Smooth muscle cell (in vitro differentiated cells): ENCODE measurements around the gene PLA2G4D. TPM values are rescaled to one million over a fixed set of nuclear protein-coding genes. Genes with fewer than 3 reads are reported as not detected.

Experiments used
- DNase-seq: peaks from one replicate; lab custom pipeline; 2025; ENCODE audit not compliant: unreplicated experiment; lab: John Stamatoyannopoulos, UW
- H2AFZ ChIP-seq: fragments of 200-600 bp; sonication (generic); 2 replicates; pipeline ENCODE4 v1.6.0; 2016; ENCODE audit warnings: antibody characterized with exemption, low read depth, mild to moderate bottlenecking
- H3F3A ChIP-seq: fragments of 200-600 bp; sonication (generic); 2 replicates; pipeline ENCODE4 v1.6.0; 2017; ENCODE audit warnings: antibody characterized with exemption, low read depth
- H3K27ac ChIP-seq: fragments of 200-600 bp; sonication (generic); 2 replicates; pipeline ENCODE4 v1.5.1; 2016; ENCODE audit warnings: low read depth, mild to moderate bottlenecking
- H3K27me3 ChIP-seq: fragments of 200-600 bp; sonication (generic); 2 replicates; pipeline ENCODE4 v1.6.1; 2016; ENCODE audit warnings: low read depth, mild to moderate bottlenecking
- H3K36me3 ChIP-seq: fragments of 200-600 bp; sonication (generic); 2 replicates; pipeline ENCODE4 v1.5.1; 2016; ENCODE audit warnings: low read depth
- H3K4me1 ChIP-seq: fragments of 200-600 bp; sonication (generic); 2 replicates; pipeline ENCODE4 v1.5.1; 2016; ENCODE audit warnings: low read depth
- H3K4me2 ChIP-seq: fragments of 200-600 bp; sonication (generic); 2 replicates; pipeline ENCODE4 v1.6.0; 2016; ENCODE audit warnings: mild to moderate bottlenecking
- H3K4me3 ChIP-seq: fragments of 200-600 bp; sonication (generic); 2 replicates; pipeline ENCODE4 v1.5.1; 2016; ENCODE audit warnings: mild to moderate bottlenecking
- H3K79me2 ChIP-seq: fragments of 200-600 bp; sonication (generic); 2 replicates; pipeline ENCODE4 v1.6.0; 2016; ENCODE audit warnings: low read depth, mild to moderate bottlenecking
- H3K9ac ChIP-seq: fragments of 200-600 bp; sonication (generic); 2 replicates; pipeline ENCODE4 v1.6.0; 2016; ENCODE audit warnings: low read depth
- H3K9me3 ChIP-seq: fragments of 200-600 bp; sonication (generic); replicated peaks from 2 replicates; pipeline ENCODE4 v1.5.1; 2016; ENCODE audit warnings: low read depth
- H4K20me1 ChIP-seq: fragments of 200-600 bp; sonication (generic); 2 replicates; pipeline ENCODE4 v1.6.0; 2016; ENCODE audit warnings: low read depth
- WGBS: methylation state at CpG from one replicate; pipeline ENCODE4 v1.1.7; 2016; ENCODE audit warnings: low lambda C conversion rate; 5-methylcytosine and 5-hydroxymethylcytosine counted together
- polyA plus RNA-seq: library from polyadenylated mRNA; unstranded; fragments of >200 nt; fragmentation: Nextera tagmentation; extraction: Ambion mirVana; gene quantifications from 2 replicates; pipeline ENCODE4 v1.2.1, GENCODE V29; 2016
- total RNA-seq: library from RNA; depleted of rRNA; stranded (reverse); fragments of >200 nt; gene quantifications from 2 replicates; pipeline ENCODE4 v1.2.3, GENCODE V29; 2014
- TF ChIP-seq, protein P1 (sequence below): fragments of 200-600 bp; sonication (generic); IDR thresholded peaks from 2 replicates; pipeline ENCODE4 v1.5.1; 2017; ENCODE audit warnings: borderline replicate concordance, mild to moderate bottlenecking, antibody characterized with exemption; ENCODE audit not compliant: insufficient read depth, poor library complexity, severe bottlenecking

Gene PLA2G4D
- total and polyA plus RNA-seq, 2 experiments from 2014 or later, result 0.17 to 0.36 TPM

DNA sequence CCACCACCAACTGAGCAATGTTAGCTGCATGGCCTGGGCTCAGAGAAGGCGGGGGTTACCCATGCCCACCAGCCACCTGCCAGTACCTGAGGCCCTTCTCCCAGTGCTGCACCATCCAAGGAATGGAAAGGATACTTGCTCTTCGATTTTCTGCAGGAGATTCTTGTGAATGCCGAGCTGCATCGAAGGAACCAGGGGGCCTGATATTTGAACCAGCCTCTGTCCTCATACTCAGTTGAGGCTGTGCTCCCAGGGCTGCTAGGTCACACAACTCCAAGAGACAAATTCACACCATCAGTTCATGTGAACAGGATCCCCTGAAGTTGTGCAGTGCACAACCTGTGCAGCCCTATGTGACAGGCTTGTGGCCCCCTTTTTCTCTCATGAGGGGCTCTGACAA lies 44.0 kb upstream of the PLA2G4D start:
- Histone ChIP-seq H3K27ac (no peak overlapping the region), H3K4me3 (no peak overlapping the region), H3K36me3 (no peaks in the 10 kb centered on the region), H4K20me1 (no peaks in the 10 kb centered on the region), H3K79me2 (no peaks in the 10 kb centered on the region), H3K9me3 (no peaks in the 10 kb centered on the region), H3K4me2 (no peak overlapping the region), H3F3A (no peaks in the 10 kb centered on the region), H3K9ac (no peak overlapping the region), H3K27me3 (no peaks in the 10 kb centered on the region), H2AFZ (no peak overlapping the region), H3K4me1 (no peaks in the 10 kb centered on the region)
- TF ChIP-seq, protein P1, sequence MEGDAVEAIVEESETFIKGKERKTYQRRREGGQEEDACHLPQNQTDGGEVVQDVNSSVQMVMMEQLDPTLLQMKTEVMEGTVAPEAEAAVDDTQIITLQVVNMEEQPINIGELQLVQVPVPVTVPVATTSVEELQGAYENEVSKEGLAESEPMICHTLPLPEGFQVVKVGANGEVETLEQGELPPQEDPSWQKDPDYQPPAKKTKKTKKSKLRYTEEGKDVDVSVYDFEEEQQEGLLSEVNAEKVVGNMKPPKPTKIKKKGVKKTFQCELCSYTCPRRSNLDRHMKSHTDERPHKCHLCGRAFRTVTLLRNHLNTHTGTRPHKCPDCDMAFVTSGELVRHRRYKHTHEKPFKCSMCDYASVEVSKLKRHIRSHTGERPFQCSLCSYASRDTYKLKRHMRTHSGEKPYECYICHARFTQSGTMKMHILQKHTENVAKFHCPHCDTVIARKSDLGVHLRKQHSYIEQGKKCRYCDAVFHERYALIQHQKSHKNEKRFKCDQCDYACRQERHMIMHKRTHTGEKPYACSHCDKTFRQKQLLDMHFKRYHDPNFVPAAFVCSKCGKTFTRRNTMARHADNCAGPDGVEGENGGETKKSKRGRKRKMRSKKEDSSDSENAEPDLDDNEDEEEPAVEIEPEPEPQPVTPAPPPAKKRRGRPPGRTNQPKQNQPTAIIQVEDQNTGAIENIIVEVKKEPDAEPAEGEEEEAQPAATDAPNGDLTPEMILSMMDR, result no peak
- 80% methylated on average over 4 of the region's 4 CpGs for WGBS
- no peak for DNase-seq

DNA sequence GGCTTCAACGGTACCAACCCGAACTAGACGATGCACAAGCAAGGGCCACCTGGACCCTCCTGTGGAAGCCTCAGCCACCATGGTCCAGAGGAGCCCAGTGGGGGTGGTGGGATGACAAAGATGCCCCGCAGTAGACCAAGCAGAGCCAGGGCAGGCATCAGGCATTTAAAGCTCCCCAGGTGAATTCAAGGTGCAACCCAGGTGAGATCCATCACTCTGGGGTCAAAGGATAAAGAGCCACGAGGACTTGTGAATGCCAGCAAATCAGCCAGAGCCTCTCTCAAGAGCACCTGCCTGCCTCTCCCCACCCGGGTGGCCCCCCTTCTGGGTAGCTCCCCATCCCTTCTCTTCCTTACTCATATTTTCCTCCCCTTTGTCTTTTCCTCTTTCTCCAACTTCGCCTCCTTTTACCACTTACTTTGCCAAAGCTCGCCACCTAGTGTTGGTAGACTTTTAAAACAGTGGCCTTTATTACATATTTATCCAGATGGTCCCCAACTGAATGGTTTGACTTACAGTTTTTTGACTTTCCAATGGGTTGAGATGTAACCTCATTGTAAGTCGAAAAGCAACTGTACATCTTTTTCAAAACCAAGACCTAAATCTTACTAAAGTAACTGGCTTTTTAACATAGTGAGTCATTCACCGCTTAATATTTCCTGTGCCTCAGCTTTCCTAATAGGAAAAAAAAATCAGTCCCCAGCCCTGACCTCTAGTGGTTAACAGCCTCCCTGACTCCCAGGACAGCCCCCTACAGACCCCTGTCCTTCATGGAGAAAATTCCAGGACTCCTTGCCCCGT lies 43.3 kb upstream of the PLA2G4D start:
- H3K4me2 ChIP-seq, result no peak overlapping the region
- no peak for DNase-seq
- no peaks in the 10 kb centered on the region for H3K9me3 ChIP-seq
- TF ChIP-seq, protein P1, result peak; percentile 55
- H4K20me1 ChIP-seq, result no peaks in the 10 kb centered on the region
- H3K27ac ChIP-seq, result no peak overlapping the region
- no peaks in the 10 kb centered on the region for H3K4me1 ChIP-seq
- H3K9ac ChIP-seq, result no peak overlapping the region
- H3K4me3 ChIP-seq, result no peak overlapping the region
- H3K27me3 ChIP-seq, result no peaks in the 10 kb centered on the region
- H2AFZ ChIP-seq, result no peak overlapping the region
- H3K36me3 ChIP-seq, result no peaks in the 10 kb centered on the region
- 39% methylated on average over 11 of the region's 11 CpGs for WGBS
- no peaks in the 10 kb centered on the region for H3K79me2 ChIP-seq
- H3F3A ChIP-seq, result no peaks in the 10 kb centered on the region

DNA sequence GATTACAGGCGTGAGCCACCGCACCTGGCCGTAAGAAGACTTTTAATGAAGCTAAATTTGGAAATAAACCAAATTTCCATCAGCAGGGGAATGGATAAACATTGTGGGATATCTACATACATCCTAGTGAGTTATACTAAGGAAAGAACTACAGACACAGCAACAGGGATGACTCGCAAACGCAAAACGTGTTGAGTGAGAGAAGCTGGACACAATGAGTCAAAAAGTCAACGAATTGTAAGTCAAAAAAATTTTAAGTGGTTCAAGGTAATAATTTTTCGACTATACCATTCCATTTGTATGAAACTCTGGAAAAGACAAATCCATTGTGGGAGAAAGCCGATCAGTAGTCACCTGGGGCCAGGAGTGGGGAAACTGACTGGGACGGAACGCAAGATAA lies 42.2 kb upstream of the PLA2G4D start:
- 77% methylated on average over 11 of the region's 11 CpGs for WGBS
- TF ChIP-seq, protein P1, result no peak
- Histone ChIP-seq H3K9me3 (no peaks in the 10 kb centered on the region), H3K9ac (no peak overlapping the region), H3K4me3 (no peak overlapping the region), H3K36me3 (no peaks in the 10 kb centered on the region), H3K4me1 (no peaks in the 10 kb centered on the region), H3K27ac (no peak overlapping the region), H3K4me2 (no peak overlapping the region), H2AFZ (no peak overlapping the region), H3K27me3 (no peaks in the 10 kb centered on the region), H3F3A (no peaks in the 10 kb centered on the region), H3K79me2 (no peaks in the 10 kb centered on the region), H4K20me1 (no peaks in the 10 kb centered on the region)
- DNase-seq, result no peak

DNA sequence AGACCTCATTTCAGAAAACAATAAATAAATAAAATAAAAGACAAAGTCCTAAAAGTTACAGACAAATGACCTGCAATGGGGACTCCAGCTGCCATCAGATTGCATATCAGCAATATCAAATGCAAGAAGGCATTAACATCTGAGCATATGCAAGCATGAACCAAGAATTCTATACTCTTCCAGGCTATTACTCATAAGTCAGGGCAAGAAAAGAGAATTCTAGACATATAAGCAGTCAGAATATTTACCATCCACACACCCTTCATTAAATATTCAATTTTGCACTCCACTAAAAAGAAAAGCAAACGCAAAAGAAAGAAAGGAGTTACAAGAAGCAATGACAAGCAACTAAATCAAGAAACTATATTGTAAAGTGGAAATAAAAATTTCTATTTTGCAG lies 41.0 kb upstream of the PLA2G4D start:
- Histone ChIP-seq H3K9me3 (no peaks in the 10 kb centered on the region), H3K4me3 (no peak overlapping the region), H3K27me3 (peaks cover 8% of the 10 kb centered on the region), H3K27ac (no peak overlapping the region), H4K20me1 (no peaks in the 10 kb centered on the region), H3K9ac (no peak overlapping the region), H3K4me2 (no peak overlapping the region), H3F3A (no peaks in the 10 kb centered on the region), H3K4me1 (no peaks in the 10 kb centered on the region), H3K79me2 (no peaks in the 10 kb centered on the region), H2AFZ (no peak overlapping the region), H3K36me3 (no peaks in the 10 kb centered on the region)
- TF ChIP-seq, protein P1, result no peak
- no peak for DNase-seq
- WGBS, result 98% methylated on average over 1 of the region's 1 CpG
